ENCODE data around the gene VWF. TPM values are rescaled to one million over a fixed set of nuclear protein-coding genes. Genes with fewer than 3 reads are reported as not detected.

VWF gene
- total and polyA plus RNA-seq, 9 donors = 37.9 to 278 (median 107) TPM

- no peaks in the 10 kb centered on the region for H3K36me3 ChIP-seq
- 76 to 87% (median 87%) methylated on average over 3 of the region's 3 CpGs for WGBS, 3 donors
These were observed 128.0 kb downstream of the VWF start for GRCh38 chr12:5996459-5996858.

GRCh38 chr12:5989621-5990020 is 134.8 kb downstream of the VWF start:
- H3K27me3 ChIP-seq = no peaks in the 10 kb centered on the region
- H3K9me3 ChIP-seq = no peaks in the 10 kb centered on the region
- H3K27ac ChIP-seq = no peak overlapping the region
- no peak for DNase-seq
- intact Hi-C loops (cut with DNase I) = loop anchor here (5.0 to 10.0 kb wide), 4 partner anchors 48 to 295 kb away; no protein-coding TSS in a partner anchor
- no peak overlapping the region for H3K4me3 ChIP-seq
- no peaks in the 10 kb centered on the region for H3K4me1 ChIP-seq (ENCODE audit: insufficient read depth)
- TF ChIP-seq POLR2A (IDR thresholded peaks at IDR 0.05) = no peak
- TF ChIP-seq EP300 (IDR thresholded peaks at IDR 0.05) = no peak
- TF ChIP-seq CTCF (IDR thresholded peaks at IDR 0.05) = no peak
- WGBS, 3 donors = 80 to 86% (median 86%) methylated on average over 3 of the region's 3 CpGs
- no peaks in the 10 kb centered on the region for H3K36me3 ChIP-seq

More at GRCh38 chr12:5996459-5996858, 128.0 kb downstream of the VWF start:
- Histone ChIP-seq H3K9me3 (no peaks in the 10 kb centered on the region), H3K27ac (no peak overlapping the region), H3K4me3 (no peak overlapping the region), H3K4me1 (ENCODE audit: insufficient read depth) (no peaks in the 10 kb centered on the region), H3K27me3 (no peaks in the 10 kb centered on the region)
- TF ChIP-seq CTCF (IDR thresholded peaks at IDR 0.05) (no peak), POLR2A (IDR thresholded peaks at IDR 0.05) (no peak), EP300 (IDR thresholded peaks at IDR 0.05) (no peak)
- intact Hi-C loops (cut with DNase I) = loop anchor here in 1 of 4 donors (10.0 kb wide), 1 partner anchor 288 kb away; no protein-coding TSS in a partner anchor
- no peak for DNase-seq

- intact Hi-C loops (cut with DNase I) = loop anchor here (5.0 kb wide), 2 partner anchors 54 to 294 kb away; no protein-coding TSS in a partner anchor
- H3K9me3 ChIP-seq = no peaks in the 10 kb centered on the region
- H3K4me1 ChIP-seq (ENCODE audit: insufficient read depth) = no peaks in the 10 kb centered on the region
- peak; percentile 60 to 82 (median 73) for DNase-seq
- H3K36me3 ChIP-seq = no peaks in the 10 kb centered on the region
- WGBS, 3 donors = 4% methylated on average over 10 of the region's 10 CpGs
- no peaks in the 10 kb centered on the region for H3K27me3 ChIP-seq
- H3K4me3 ChIP-seq = no peak overlapping the region
- peak; percentile 81 to 87 (median 82) for TF ChIP-seq CTCF (IDR thresholded peaks at IDR 0.05)
- no peak for TF ChIP-seq POLR2A (IDR thresholded peaks at IDR 0.05)
- no peak overlapping the region for H3K27ac ChIP-seq
These were observed 135.8 kb downstream of the VWF start for GRCh38 chr12:5988659-5989116.

- Histone ChIP-seq H3K27ac (no peak overlapping the region), H3K9me3 (no peaks in the 10 kb centered on the region), H3K4me1 (ENCODE audit: insufficient read depth) (no peaks in the 10 kb centered on the region), H3K27me3 (no peaks in the 10 kb centered on the region), H3K4me3 (no peak overlapping the region), H3K36me3 (no peaks in the 10 kb centered on the region)
- intact Hi-C loops (cut with DNase I) = loop anchor here (5.0 kb wide), 2 partner anchors 54 to 294 kb away; no protein-coding TSS in a partner anchor
- TF ChIP-seq CTCF (IDR thresholded peaks at IDR 0.05) (no peak), POLR2A (IDR thresholded peaks at IDR 0.05) (no peak), EP300 (IDR thresholded peaks at IDR 0.05) (no peak)
- no peak for DNase-seq
- WGBS, 3 donors = 55 to 65% (median 59%) methylated on average over 10 of the region's 10 CpGs
These were observed 136.4 kb downstream of the VWF start for GRCh38 chr12:5988088-5988487.
